Suprapubic skin (tissue), 4 donors: Measurements from ENCODE around the gene NCK2. TPM values are rescaled to one million over a fixed set of nuclear protein-coding genes. Genes with fewer than 3 reads are reported as not detected.

ENCODE experiments used
- DNase-seq, 2 donors: peaks; one replicate each; pipeline ENCODE4 v3.0.0-alpha.2; 2019; ENCODE audit warnings: low spot score in 2 of 2
- H3K27ac ChIP-seq: fragments of 200-600 bp; sonication (generic); one replicate; pipeline ENCODE4 v1.5.1; 2019
- H3K27me3 ChIP-seq: fragments of 200-600 bp; sonication (generic); one replicate; pipeline ENCODE4 v1.5.1; 2019
- H3K36me3 ChIP-seq: fragments of 200-600 bp; sonication (generic); one replicate; pipeline ENCODE4 v1.5.1; 2019
- H3K4me1 ChIP-seq: fragments of 200-600 bp; sonication (generic); one replicate; pipeline ENCODE4 v1.5.1; 2019
- H3K4me3 ChIP-seq: fragments of 200-600 bp; sonication (generic); one replicate; pipeline ENCODE4 v1.5.1; 2019; ENCODE audit warnings: mild to moderate bottlenecking
- H3K9me3 ChIP-seq: fragments of 200-600 bp; sonication (generic); one replicate; pipeline ENCODE4 v1.5.1; 2019
- CTCF ChIP-seq, 2 donors: fragments of 200-600 bp in 1 of 2; fragments of 450-650 bp in 1 of 2; sonication (generic) in 1 of 2; IDR thresholded peaks; one replicate each; pipeline ENCODE4 v1.5.1; 2016 to 2019; ENCODE audit warnings: antibody characterized with exemption in 2 of 2, mild to moderate bottlenecking in 1 of 2, moderate library complexity in 1 of 2
- EP300 ChIP-seq: sonication (generic); formaldehyde crosslinking; IDR thresholded peaks from one replicate; pipeline ENCODE4 v1.6.1; 2017; ENCODE audit warnings: antibody characterized with exemption
- POLR2A ChIP-seq, 2 donors: fragments of 450-650 bp; IDR thresholded peaks; one replicate each; pipeline ENCODE4 v1.6.1; 2017; ENCODE audit warnings: antibody characterized with exemption in 2 of 2, mild to moderate bottlenecking in 2 of 2, moderate library complexity in 2 of 2
- POLR2AphosphoS5 ChIP-seq, 3 donors: sonication (generic); formaldehyde crosslinking; IDR thresholded peaks; one replicate each; pipeline ENCODE4 v1.6.1; 2017; ENCODE audit warnings: antibody characterized with exemption in 3 of 3
- WGBS: methylation state at CpG from one replicate; pipeline ENCODE4 v1.1.5; 2018; 5-methylcytosine and 5-hydroxymethylcytosine counted together
- total RNA-seq, 4 donors: library from RNA; depleted of rRNA; stranded (reverse); fragments of >200 nt; gene quantifications; one replicate each; pipeline ENCODE4 v1.1.0, GENCODE V29; 2016

Gene NCK2
- total RNA-seq, 4 donors from 2014 or later: 40.1 to 59.4 (median 49.2) TPM

- Histone ChIP-seq H3K27me3 (no peaks in the 10 kb centered on the region), H3K27ac (no peak overlapping the region), H3K4me1 (peaks cover 21% of the 10 kb centered on the region), H3K9me3 (no peaks in the 10 kb centered on the region), H3K36me3 (peaks cover 8% of the 10 kb centered on the region), H3K4me3 (no peak overlapping the region)
- WGBS: 80% methylated on average over 10 of the region's 10 CpGs
- peak in 1 of 2 donors; percentile 32 for DNase-seq
- TF ChIP-seq POLR2AphosphoS5 (IDR thresholded peaks at IDR 0.05) (no peak), EP300 (no peak), POLR2A (IDR thresholded peaks at IDR 0.05) (no peak), CTCF (IDR thresholded peaks at IDR 0.05) (no peak)
Measured at GRCh38 chr2:105765415-105766299, 20.9 kb downstream of the NCK2 start.

- no peaks in the 10 kb centered on the region for H3K27me3 ChIP-seq
- H3K4me3 ChIP-seq: no peak overlapping the region
- H3K9me3 ChIP-seq: no peaks in the 10 kb centered on the region
- 86% methylated on average over 7 of the region's 7 CpGs for WGBS
- no peak overlapping the region for H3K27ac ChIP-seq
- peaks cover 8% of the 10 kb centered on the region for H3K36me3 ChIP-seq
- TF ChIP-seq CTCF (IDR thresholded peaks at IDR 0.05): no peak
- TF ChIP-seq POLR2AphosphoS5 (IDR thresholded peaks at IDR 0.05): no peak
- TF ChIP-seq POLR2A (IDR thresholded peaks at IDR 0.05): no peak
- TF ChIP-seq EP300: no peak
- no peak for DNase-seq
- peaks cover 21% of the 10 kb centered on the region for H3K4me1 ChIP-seq
Measured at GRCh38 chr2:105766300-105766866, 21.7 kb downstream of the NCK2 start.

- Histone ChIP-seq H3K4me3 (no peak overlapping the region), H3K27ac (no peak overlapping the region), H3K9me3 (no peaks in the 10 kb centered on the region), H3K36me3 (peaks cover 8% of the 10 kb centered on the region), H3K27me3 (no peaks in the 10 kb centered on the region), H3K4me1 (peaks cover 22% of the 10 kb centered on the region)
- no peak for TF ChIP-seq POLR2AphosphoS5 (IDR thresholded peaks at IDR 0.05)
- TF ChIP-seq POLR2A (IDR thresholded peaks at IDR 0.05): no peak
- TF ChIP-seq CTCF (IDR thresholded peaks at IDR 0.05): no peak
- TF ChIP-seq EP300: no peak
- DNase-seq: no peak
- 82% methylated on average over 6 of the region's 6 CpGs for WGBS
Measured at GRCh38 chr2:105768176-105768575, 23.5 kb downstream of the NCK2 start.

- Histone ChIP-seq H3K4me3 (no peak overlapping the region), H3K9me3 (no peaks in the 10 kb centered on the region), H3K27ac (no peak overlapping the region), H3K4me1 (peaks cover 20% of the 10 kb centered on the region), H3K27me3 (no peaks in the 10 kb centered on the region), H3K36me3 (peaks cover 8% of the 10 kb centered on the region)
- DNase-seq: no peak
- 78% methylated on average over 6 of the region's 6 CpGs for WGBS
- TF ChIP-seq POLR2A (IDR thresholded peaks at IDR 0.05) (no peak), CTCF (IDR thresholded peaks at IDR 0.05) (no peak), EP300 (no peak)
Measured at GRCh38 chr2:105768961-105769452, 24.3 kb downstream of the NCK2 start.

GRCh38 chr2:105769504-105769903 is 24.8 kb downstream of the NCK2 start:
- Histone ChIP-seq H3K4me3 (no peak overlapping the region), H3K9me3 (no peaks in the 10 kb centered on the region), H3K36me3 (peaks cover 8% of the 10 kb centered on the region), H3K27ac (no peak overlapping the region), H3K27me3 (no peaks in the 10 kb centered on the region), H3K4me1 (peaks cover 21% of the 10 kb centered on the region)
- DNase-seq: no peak
- TF ChIP-seq CTCF (IDR thresholded peaks at IDR 0.05) (peak in 1 of 2 donors; percentile 6), POLR2AphosphoS5 (IDR thresholded peaks at IDR 0.05) (no peak)
- WGBS: 79% methylated on average over 9 of the region's 9 CpGs
